Neural progenitor cell (in vitro differentiated cells): Measurements from ENCODE around the gene GP9. TPM values are rescaled to one million over a fixed set of nuclear protein-coding genes. Genes with fewer than 3 reads are reported as not detected.

Experiments
- DNase-seq: peaks from one replicate; pipeline ENCODE4 v3.0.0-alpha.2; 2016; ENCODE audit warnings: low spot score
- H2AFZ ChIP-seq: fragments of 200-600 bp; sonication (generic); replicated peaks from 2 replicates; pipeline ENCODE4 v1.6.1; 2016; ENCODE audit warnings: antibody characterized with exemption
- H3F3A ChIP-seq: fragments of 200-600 bp; sonication (generic); 2 replicates; pipeline ENCODE4 v1.6.1; 2016; ENCODE audit warnings: antibody characterized with exemption, low read depth
- H3K27ac ChIP-seq: fragments of 200-600 bp; sonication (generic); 2 replicates; pipeline ENCODE4 v1.5.1; 2016; ENCODE audit warnings: mild to moderate bottlenecking
- H3K27me3 ChIP-seq: fragments of 200-600 bp; sonication (generic); 2 replicates; pipeline ENCODE4 v1.6.1; 2016; ENCODE audit warnings: mild to moderate bottlenecking, moderate library complexity
- H3K36me3 ChIP-seq: fragments of 200-600 bp; sonication (generic); 2 replicates; pipeline ENCODE4 v1.5.1; 2016
- H3K4me1 ChIP-seq: fragments of 200-600 bp; sonication (generic); 2 replicates; pipeline ENCODE4 v1.6.1; 2016; ENCODE audit warnings: mixed run types
- H3K4me2 ChIP-seq: fragments of 200-600 bp; sonication (generic); 2 replicates; pipeline ENCODE4 v1.6.1; 2016
- H3K4me3 ChIP-seq: fragments of 200-600 bp; sonication (generic); 2 replicates; pipeline ENCODE4 v1.5.1; 2016
- H3K79me2 ChIP-seq: fragments of 200-600 bp; sonication (generic); 2 replicates; pipeline ENCODE4 v1.6.1; 2016; ENCODE audit warnings: low read depth
- H3K9ac ChIP-seq: fragments of 200-600 bp; sonication (generic); 2 replicates; pipeline ENCODE4 v1.6.1; 2016
- H3K9me3 ChIP-seq: fragments of 200-600 bp; sonication (generic); 2 replicates; pipeline ENCODE4 v1.5.1; 2016; ENCODE audit warnings: low read depth
- H4K20me1 ChIP-seq: fragments of 200-600 bp; sonication (generic); 2 replicates; pipeline ENCODE4 v1.6.1; 2016; ENCODE audit warnings: low read depth
- H3K27ac Mint-ChIP-seq: 3 replicates; pipeline ENCODE4 v1.8.0; 2021; ENCODE audit warnings: mixed read lengths
- H3K27me3 Mint-ChIP-seq: 2 replicates; pipeline ENCODE4 v1.8.0; 2022; ENCODE audit warnings: low read depth, mild to moderate bottlenecking, inconsistent platforms, moderate library complexity, mixed read lengths; ENCODE audit not compliant: insufficient read depth
- H3K36me3 Mint-ChIP-seq: 3 replicates; pipeline ENCODE4 v1.8.0; 2021; ENCODE audit warnings: mixed read lengths
- H3K4me1 Mint-ChIP-seq: 3 replicates; pipeline ENCODE4 v1.8.0; 2021; ENCODE audit warnings: mixed read lengths
- H3K4me3 Mint-ChIP-seq: 3 replicates; pipeline ENCODE4 v1.8.0; 2021; ENCODE audit warnings: mild to moderate bottlenecking, moderate library complexity, mixed read lengths
- H3K9me3 Mint-ChIP-seq: 3 replicates; pipeline ENCODE4 v1.8.0; 2020; ENCODE audit warnings: mixed read lengths
- EZH2 ChIP-seq: fragments of 200-600 bp; sonication (generic); IDR thresholded peaks from 2 replicates; pipeline ENCODE4 v1.6.1; 2017; ENCODE audit warnings: antibody characterized with exemption, mild to moderate bottlenecking, moderate library complexity
- EZH2phosphoT487 ChIP-seq: fragments of 200-600 bp; sonication (generic); IDR thresholded peaks from 2 replicates; pipeline ENCODE4 v1.6.1; 2017; ENCODE audit warnings: antibody characterized with exemption
- total RNA-seq: library from RNA; depleted of rRNA; stranded (reverse); fragments of >200 nt; gene quantifications from 2 replicates; pipeline ENCODE4 v1.2.3, GENCODE V29; 2015; ENCODE audit warnings: low replicate concordance
- TF ChIP-seq, protein P1 (sequence below): fragments of 200-600 bp; sonication (generic); IDR thresholded peaks from 2 replicates; pipeline ENCODE4 v1.5.1; 2017; ENCODE audit warnings: antibody characterized with exemption, mild to moderate bottlenecking

GP9 gene
- total RNA-seq, 1 donor from 2014 or later, result not detected

DNA sequence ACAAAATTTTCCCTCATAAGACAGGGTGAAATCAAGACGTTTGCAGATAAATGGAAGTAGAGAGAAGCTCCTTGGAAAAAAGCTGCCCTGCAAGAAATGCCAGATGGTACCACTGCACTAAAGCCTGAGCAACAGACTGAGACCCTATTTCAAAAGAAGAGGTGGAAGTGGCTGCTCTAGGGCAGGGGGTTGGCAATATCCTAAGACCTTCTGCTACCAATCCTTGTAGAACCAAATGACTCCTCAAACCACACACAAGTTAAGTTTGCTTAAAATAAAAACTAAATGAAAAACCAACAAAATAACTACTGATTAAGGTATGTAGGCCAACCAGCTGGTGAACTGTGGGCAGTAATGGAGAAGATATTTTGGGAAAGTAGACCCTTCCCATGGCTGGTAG lies 39.7 kb downstream of the GP9 start:
- H3K36me3 Mint-ChIP-seq, result peaks cover 14% of the 10 kb centered on the region
- Histone ChIP-seq H3F3A (no peaks in the 10 kb centered on the region), H4K20me1 (no peaks in the 10 kb centered on the region), H3K9me3 (no peaks in the 10 kb centered on the region), H3K4me3 (no peak overlapping the region), H2AFZ (no peak overlapping the region), H3K27me3 (no peaks in the 10 kb centered on the region), H3K4me1 (no peaks in the 10 kb centered on the region), H3K4me2 (no peak overlapping the region), H3K9ac (no peak overlapping the region), H3K36me3 (no peaks in the 10 kb centered on the region), H3K79me2 (no peaks in the 10 kb centered on the region), H3K27ac (no peak overlapping the region)
- no peak for TF ChIP-seq EZH2
- no peak for TF ChIP-seq EZH2phosphoT487
- TF ChIP-seq, protein P1, sequence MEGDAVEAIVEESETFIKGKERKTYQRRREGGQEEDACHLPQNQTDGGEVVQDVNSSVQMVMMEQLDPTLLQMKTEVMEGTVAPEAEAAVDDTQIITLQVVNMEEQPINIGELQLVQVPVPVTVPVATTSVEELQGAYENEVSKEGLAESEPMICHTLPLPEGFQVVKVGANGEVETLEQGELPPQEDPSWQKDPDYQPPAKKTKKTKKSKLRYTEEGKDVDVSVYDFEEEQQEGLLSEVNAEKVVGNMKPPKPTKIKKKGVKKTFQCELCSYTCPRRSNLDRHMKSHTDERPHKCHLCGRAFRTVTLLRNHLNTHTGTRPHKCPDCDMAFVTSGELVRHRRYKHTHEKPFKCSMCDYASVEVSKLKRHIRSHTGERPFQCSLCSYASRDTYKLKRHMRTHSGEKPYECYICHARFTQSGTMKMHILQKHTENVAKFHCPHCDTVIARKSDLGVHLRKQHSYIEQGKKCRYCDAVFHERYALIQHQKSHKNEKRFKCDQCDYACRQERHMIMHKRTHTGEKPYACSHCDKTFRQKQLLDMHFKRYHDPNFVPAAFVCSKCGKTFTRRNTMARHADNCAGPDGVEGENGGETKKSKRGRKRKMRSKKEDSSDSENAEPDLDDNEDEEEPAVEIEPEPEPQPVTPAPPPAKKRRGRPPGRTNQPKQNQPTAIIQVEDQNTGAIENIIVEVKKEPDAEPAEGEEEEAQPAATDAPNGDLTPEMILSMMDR, result no peak
- no peak overlapping the region for H3K27ac Mint-ChIP-seq
- peaks cover 5% of the 10 kb centered on the region for H3K9me3 Mint-ChIP-seq
- H3K4me1 Mint-ChIP-seq, result no peaks in the 10 kb centered on the region
- H3K4me3 Mint-ChIP-seq, result no peak overlapping the region
- DNase-seq, result no peak
- peaks cover 5% of the 10 kb centered on the region for H3K27me3 Mint-ChIP-seq

- Mint-ChIP-seq H3K4me3 (no peak overlapping the region), H3K9me3 (peaks cover 5% of the 10 kb centered on the region), H3K4me1 (no peaks in the 10 kb centered on the region), H3K36me3 (peaks cover 10% of the 10 kb centered on the region), H3K27me3 (peaks cover 5% of the 10 kb centered on the region), H3K27ac (no peak overlapping the region)
- no peak overlapping the region for H3K9ac ChIP-seq
- H3K27me3 ChIP-seq, result no peaks in the 10 kb centered on the region
- DNase-seq, result no peak
- H3K4me3 ChIP-seq, result no peak overlapping the region
- TF ChIP-seq EZH2 (no peak), EZH2phosphoT487 (no peak)
- TF ChIP-seq, protein P1, result no peak
- no peaks in the 10 kb centered on the region for H3K36me3 ChIP-seq
- no peak overlapping the region for H3K4me2 ChIP-seq
- H3F3A ChIP-seq, result no peaks in the 10 kb centered on the region
- no peak overlapping the region for H2AFZ ChIP-seq
- no peaks in the 10 kb centered on the region for H3K4me1 ChIP-seq
- no peaks in the 10 kb centered on the region for H3K9me3 ChIP-seq
- H4K20me1 ChIP-seq, result no peaks in the 10 kb centered on the region
- H3K27ac ChIP-seq, result no peak overlapping the region
- no peaks in the 10 kb centered on the region for H3K79me2 ChIP-seq
These were observed 41.0 kb downstream of the GP9 start for GRCh38 chr3:129101370-129102138.

GRCh38 chr3:129103296-129103695 lies 42.7 kb downstream of the GP9 start:
- no peaks in the 10 kb centered on the region for H4K20me1 ChIP-seq
- H3K4me2 ChIP-seq, result no peak overlapping the region
- no peaks in the 10 kb centered on the region for H3K27me3 ChIP-seq
- no peak overlapping the region for H3K9ac ChIP-seq
- H3K79me2 ChIP-seq, result no peaks in the 10 kb centered on the region
- DNase-seq, result no peak
- Mint-ChIP-seq H3K9me3 (peaks cover 2% of the 10 kb centered on the region), H3K36me3 (peaks cover 2% of the 10 kb centered on the region), H3K27me3 (peaks cover 2% of the 10 kb centered on the region), H3K4me3 (no peak overlapping the region), H3K4me1 (peaks cover 7% of the 10 kb centered on the region), H3K27ac (peak overlapping the region; percentile 42)
- no peaks in the 10 kb centered on the region for H3F3A ChIP-seq
- H2AFZ ChIP-seq, result no peak overlapping the region
- no peaks in the 10 kb centered on the region for H3K36me3 ChIP-seq
- H3K27ac ChIP-seq, result no peak overlapping the region
- no peaks in the 10 kb centered on the region for H3K9me3 ChIP-seq
- no peak overlapping the region for H3K4me3 ChIP-seq
- TF ChIP-seq EZH2, result no peak
- TF ChIP-seq, protein P1, result no peak
- no peak for TF ChIP-seq EZH2phosphoT487
- H3K4me1 ChIP-seq, result no peaks in the 10 kb centered on the region
